ENCODE data around the gene SLC25A20.

The SLC25A20 gene

GRCh38 chr3:48897460-48898376 is 964 bp downstream of the SLC25A20 start:
- no peak for DNase-seq (ENCODE audit: low read depth)
- TF ChIP-seq CTCF (IDR thresholded peaks at IDR 0.05; ENCODE audit: low read depth, low read length, missing control alignments) = no peak
- H3K4me3 ChIP-seq (ENCODE audit: low read depth, low read length) = peak overlapping the region; percentile 62
- in situ Hi-C loops (cut with HindIII; ENCODE audit: low sequenced_read_pairs) = no loop called here

- in situ Hi-C loops (cut with HindIII; ENCODE audit: low sequenced_read_pairs) = no loop called here
- no peak for TF ChIP-seq CTCF (IDR thresholded peaks at IDR 0.05; ENCODE audit: low read depth, low read length, missing control alignments)
- peak; percentile 18 for DNase-seq (ENCODE audit: low read depth)
- H3K4me3 ChIP-seq (ENCODE audit: low read depth, low read length) = no peak overlapping the region
These were observed 1.7 kb downstream of the SLC25A20 start for GRCh38 chr3:48896936-48897335.

GRCh38 chr3:48894516-48894915 is 4.2 kb downstream of the SLC25A20 start:
- in situ Hi-C loops (cut with HindIII; ENCODE audit: low sequenced_read_pairs) = no loop called here
- no peak for TF ChIP-seq CTCF (IDR thresholded peaks at IDR 0.05; ENCODE audit: low read depth, low read length, missing control alignments)
- no peak for DNase-seq (ENCODE audit: low read depth)
- H3K4me3 ChIP-seq (ENCODE audit: low read depth, low read length) = no peak overlapping the region

GRCh38 chr3:48891606-48892005 is 7.1 kb downstream of the SLC25A20 start:
- H3K4me3 ChIP-seq (ENCODE audit: low read depth, low read length) = no peak overlapping the region
- in situ Hi-C loops (cut with HindIII; ENCODE audit: low sequenced_read_pairs) = no loop called here
- no peak for TF ChIP-seq CTCF (IDR thresholded peaks at IDR 0.05; ENCODE audit: low read depth, low read length, missing control alignments)
- no peak for DNase-seq (ENCODE audit: low read depth)

- TF ChIP-seq CTCF (IDR thresholded peaks at IDR 0.05; ENCODE audit: low read depth, low read length, missing control alignments) = no peak
- no peak for DNase-seq (ENCODE audit: low read depth)
- in situ Hi-C loops (cut with HindIII; ENCODE audit: low sequenced_read_pairs) = no loop called here
- H3K4me3 ChIP-seq (ENCODE audit: low read depth, low read length) = no peak overlapping the region
These were observed 12.9 kb downstream of the SLC25A20 start for GRCh38 chr3:48885753-48886152.

GRCh38 chr3:48881652-48882114 is 17.0 kb downstream of the SLC25A20 start:
- H3K4me3 ChIP-seq (ENCODE audit: low read depth, low read length) = no peak overlapping the region
- DNase-seq (ENCODE audit: low read depth) = no peak
- in situ Hi-C loops (cut with HindIII; ENCODE audit: low sequenced_read_pairs) = no loop called here
- TF ChIP-seq CTCF (IDR thresholded peaks at IDR 0.05; ENCODE audit: low read depth, low read length, missing control alignments) = no peak

Measured in astrocyte of the cerebellum (primary cell).